Erythroblast (primary cell): ENCODE results near the gene AGAP9.
"Not testable (repeated sequence)": the region's sequence is repeated elsewhere in the genome, so short reads cannot be mapped to it uniquely, and the experiment has no call there.

Source experiments
- DNase-seq, 2 experiments: peaks; one replicate each; lab custom pipeline; 2025; lab: John Stamatoyannopoulos, UW
- POLR2A ChIP-seq: IDR thresholded peaks from 2 replicates; pipeline ENCODE4 v1.6.1; 2011; ENCODE audit warnings: mild to moderate bottlenecking, low read length

AGAP9 gene

GRCh38 chr10:47523475-47523874 is at the start of gene AGAP9:
AGAP9 (minus strand) TSS chr10:47523638; CDS start chr10:47523526, 112 bp downstream.
- DNase-seq = not testable (repeated sequence)

- not testable (repeated sequence) for DNase-seq
Measured at GRCh38 chr10:47571138-47571912, 47.9 kb upstream of the AGAP9 start.

- not testable (repeated sequence) for DNase-seq
Measured at GRCh38 chr10:47566757-47567156, 43.3 kb upstream of the AGAP9 start.

- DNase-seq = not testable (repeated sequence)
Measured at GRCh38 chr10:47566108-47566699, 42.8 kb upstream of the AGAP9 start.

- not testable (repeated sequence) for DNase-seq
Measured at GRCh38 chr10:47565517-47565920, 42.1 kb upstream of the AGAP9 start.

- not testable (repeated sequence) for DNase-seq
Measured at GRCh38 chr10:47564953-47565352, 41.5 kb upstream of the AGAP9 start.

GRCh38 chr10:47564318-47564717 is 40.9 kb upstream of the AGAP9 start:
- not testable (repeated sequence) for DNase-seq

GRCh38 chr10:47560452-47560851 is 37.0 kb upstream of the AGAP9 start:
- not testable (repeated sequence) for DNase-seq

GRCh38 chr10:47559718-47560308 is 36.4 kb upstream of the AGAP9 start:
- DNase-seq = not testable (repeated sequence)

- not testable (repeated sequence) for DNase-seq
Measured at GRCh38 chr10:47558109-47558508, 34.7 kb upstream of the AGAP9 start.

- not testable (repeated sequence) for DNase-seq
Measured at GRCh38 chr10:47557616-47558015, 34.2 kb upstream of the AGAP9 start.

GRCh38 chr10:47555334-47555733 is 31.9 kb upstream of the AGAP9 start:
- DNase-seq = not testable (repeated sequence)

- not testable (repeated sequence) for DNase-seq
Measured at GRCh38 chr10:47554552-47554951, 31.1 kb upstream of the AGAP9 start.

- DNase-seq = peak; percentile 25 to 32
Measured at GRCh38 chr10:47553860-47554247, 30.4 kb upstream of the AGAP9 start.

GRCh38 chr10:47553214-47553859 is 29.9 kb upstream of the AGAP9 start:
- DNase-seq = peak; percentile 88 to 90
- peak; percentile 64 for TF ChIP-seq POLR2A

- peak; percentile 63 for DNase-seq
Measured at GRCh38 chr10:47552719-47553118, 29.3 kb upstream of the AGAP9 start.

- not testable (repeated sequence) for DNase-seq
Measured at GRCh38 chr10:47547286-47547685, 23.8 kb upstream of the AGAP9 start.

- DNase-seq = peak; percentile 42 to 66
Measured at GRCh38 chr10:47536430-47536829, 13.0 kb upstream of the AGAP9 start.

GRCh38 chr10:47502313-47502712 is 21.1 kb downstream of the AGAP9 start:
- not testable (repeated sequence) for DNase-seq

GRCh38 chr10:47494226-47494625 is 29.2 kb downstream of the AGAP9 start:
- DNase-seq = not testable (repeated sequence)

GRCh38 chr10:47491600-47491999 is 31.8 kb downstream of the AGAP9 start, which contains the start of gene FAM25G:
FAM25G (minus strand) TSS chr10:47491700; CDS start chr10:47491674, 26 bp downstream.
- not testable (repeated sequence) for DNase-seq

GRCh38 chr10:47489630-47490029 is 33.8 kb downstream of the AGAP9 start:
- DNase-seq = not testable (repeated sequence)
